Measurements from ENCODE around the gene DBN1.

The DBN1 gene

DNA sequence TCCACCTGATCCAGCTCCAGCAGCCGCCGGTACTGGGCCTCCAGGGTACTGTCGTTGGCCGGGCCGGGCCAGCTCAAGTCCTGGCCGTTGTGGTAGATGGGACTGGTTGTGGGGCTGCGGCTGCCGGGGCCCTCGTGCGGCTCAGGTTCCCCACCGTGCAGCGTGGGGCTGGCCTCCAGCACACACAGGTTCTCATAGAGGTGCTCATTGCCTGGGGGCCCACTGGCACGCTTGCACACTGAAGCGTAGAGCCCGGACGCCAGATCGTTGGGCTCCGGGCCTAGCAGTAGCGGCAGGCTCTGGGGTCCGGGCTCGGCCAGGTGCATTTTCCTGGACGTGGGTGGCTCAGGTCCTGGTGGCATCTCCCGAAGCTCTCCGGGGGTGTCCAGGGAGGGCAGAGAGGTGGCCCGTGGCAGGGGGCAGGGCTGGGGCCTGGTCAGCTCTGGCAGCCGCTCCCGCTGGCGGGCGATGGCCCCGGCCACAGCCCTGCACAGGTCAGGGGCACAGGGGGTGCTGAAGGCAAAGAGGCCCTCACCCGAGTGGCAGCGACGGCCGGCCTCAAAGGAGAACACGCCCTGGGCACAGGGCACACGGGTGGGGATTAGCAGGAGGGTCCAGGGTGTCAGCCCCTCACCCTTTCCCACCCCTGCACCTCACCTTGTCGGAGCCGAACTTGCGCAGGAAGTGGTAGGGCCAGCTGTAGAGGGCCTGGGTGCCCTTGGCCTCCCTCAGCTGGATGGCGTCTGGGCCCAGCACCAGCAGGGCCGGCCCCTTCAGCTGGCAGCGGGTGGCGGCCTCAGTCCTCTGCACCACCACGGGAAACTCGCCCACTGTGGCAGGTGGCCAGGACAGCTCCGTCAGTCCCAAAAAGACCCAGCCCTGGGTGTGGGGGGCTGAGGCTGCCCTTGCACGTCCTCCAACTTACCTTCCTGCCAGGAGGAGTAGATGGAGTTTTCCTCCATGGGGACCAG is 30.9 kb upstream of the DBN1 start:
- no peak for DNase-seq (ENCODE audit: low read depth)

GRCh38 chr5:177503351-177504085 is 30.1 kb upstream of the DBN1 start:
- no peak for DNase-seq (ENCODE audit: low read depth)

DNA sequence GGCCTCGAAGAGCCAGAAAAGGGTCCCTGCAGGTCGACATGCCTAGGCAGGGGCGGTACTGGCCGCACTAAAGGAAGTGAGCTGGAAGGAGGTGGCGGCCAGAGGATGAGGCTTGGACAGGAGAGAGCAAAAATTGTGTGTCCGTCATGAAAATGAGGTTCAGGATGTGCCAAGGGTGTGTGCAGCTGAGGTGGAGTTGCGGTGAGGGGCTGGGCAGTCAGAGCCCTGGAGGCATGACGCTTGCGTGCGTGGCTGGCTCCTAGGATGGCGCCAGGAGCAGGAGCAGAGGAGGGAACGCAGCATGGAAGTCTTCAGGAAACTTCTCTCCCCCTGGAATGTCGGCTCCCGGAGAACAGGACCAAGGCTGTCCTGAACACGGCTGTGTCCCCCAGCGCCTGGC is 29.5 kb upstream of the DBN1 start:
- DNase-seq (ENCODE audit: low read depth): no peak

DNA sequence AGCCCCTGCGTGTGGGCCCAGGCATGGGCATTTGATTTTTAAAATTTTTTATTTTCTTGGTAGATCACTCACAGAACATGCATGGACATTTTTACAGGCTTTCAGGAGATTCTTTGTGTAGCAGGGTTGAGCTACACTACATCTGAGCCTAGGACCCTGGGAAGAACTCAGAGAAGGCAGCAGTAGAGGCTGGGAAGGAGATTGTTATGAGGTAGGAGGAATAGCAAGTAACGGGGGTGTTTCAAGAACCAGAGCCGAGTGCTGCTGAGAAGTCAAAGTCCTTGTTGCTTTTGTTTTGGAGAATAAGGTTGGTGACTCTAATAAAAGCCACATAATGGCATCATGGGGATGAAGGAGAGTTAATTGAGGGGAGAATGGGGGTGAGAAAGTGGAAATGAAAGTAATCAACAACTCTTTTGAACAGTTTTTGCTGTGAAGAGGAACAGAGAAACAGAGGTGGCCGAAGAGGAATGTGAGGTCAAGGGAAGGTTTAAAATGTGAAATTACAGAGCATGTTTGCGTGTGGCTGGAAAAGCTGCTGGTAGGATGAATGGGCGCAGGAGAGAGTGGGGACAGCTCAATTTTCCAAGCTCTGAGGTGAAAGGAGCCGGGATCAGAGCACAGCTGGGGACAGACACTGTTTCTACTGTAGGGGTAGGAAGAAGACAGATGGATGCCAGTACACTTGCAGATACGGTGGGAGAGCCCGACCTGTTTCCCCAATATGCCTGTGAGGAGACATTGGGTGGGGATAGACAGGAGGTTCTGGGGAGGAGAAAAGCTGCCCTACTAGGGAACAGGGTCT is 28.6 kb upstream of the DBN1 start:
- DNase-seq (ENCODE audit: low read depth): no peak

DNA sequence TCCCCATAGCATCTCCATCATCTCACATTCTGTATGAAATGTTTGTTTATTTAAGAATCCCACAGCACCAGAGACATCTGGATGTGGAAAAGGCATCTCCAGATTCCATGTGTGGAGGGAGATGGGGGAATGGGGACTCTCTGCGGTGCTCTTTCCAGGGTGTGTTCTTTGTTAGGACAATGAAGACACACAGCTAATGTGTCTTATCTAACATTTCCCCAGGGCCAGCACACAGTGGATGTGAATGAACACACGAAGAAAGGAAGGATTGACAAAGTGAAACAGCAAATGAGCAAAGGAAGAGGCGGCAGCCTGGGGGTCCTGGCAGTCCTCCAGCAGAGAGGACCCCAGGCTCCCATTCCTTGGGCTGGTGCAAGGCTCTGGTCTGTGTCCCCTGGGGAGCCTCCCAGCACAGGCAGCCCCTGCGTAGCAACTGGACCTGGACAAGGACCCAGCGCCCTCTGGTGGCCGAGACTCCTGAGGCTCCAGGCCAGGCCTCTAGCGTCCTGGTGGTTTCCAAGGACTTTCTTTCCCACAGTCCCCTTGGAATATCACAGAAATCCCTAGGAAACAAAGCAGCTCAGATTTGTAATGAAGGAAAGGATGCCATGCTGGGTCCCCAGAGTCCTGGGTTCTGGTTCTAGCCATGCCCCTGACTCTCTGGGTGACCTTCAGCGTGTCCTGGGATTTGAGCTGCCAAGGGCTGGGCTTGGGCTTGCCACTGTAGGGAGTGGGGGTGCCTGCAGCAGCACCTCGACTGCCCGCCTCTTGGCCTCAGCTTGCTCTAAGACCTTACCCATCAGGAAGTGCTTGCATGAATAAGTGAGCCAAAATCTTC is 27.5 kb upstream of the DBN1 start:
- DNase-seq (ENCODE audit: low read depth): peak; percentile 72

DNA sequence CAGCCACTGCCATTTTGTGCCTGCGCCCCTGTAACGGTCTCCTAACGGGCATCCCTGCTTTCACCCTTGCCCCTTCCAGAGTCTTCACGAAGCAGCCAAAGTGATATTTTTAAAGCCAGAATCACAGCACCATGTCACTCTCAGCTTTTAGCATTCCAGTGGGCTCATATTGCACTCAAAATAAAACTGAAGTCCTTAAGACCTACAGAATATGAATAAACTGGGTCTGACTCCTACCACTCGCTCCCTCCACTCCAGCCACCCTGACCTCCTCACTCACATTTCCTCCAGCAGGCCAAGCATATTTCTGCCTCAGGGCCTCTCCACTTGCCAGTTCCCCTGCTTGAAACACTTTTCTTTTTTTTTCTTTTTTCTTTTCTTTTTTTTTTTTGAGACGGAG is 26.4 kb upstream of the DBN1 start:
- no peak for DNase-seq (ENCODE audit: low read depth)

- DNase-seq (ENCODE audit: low read depth): no peak
Measured at GRCh38 chr5:177498013-177498787, 24.8 kb upstream of the DBN1 start.

DNA sequence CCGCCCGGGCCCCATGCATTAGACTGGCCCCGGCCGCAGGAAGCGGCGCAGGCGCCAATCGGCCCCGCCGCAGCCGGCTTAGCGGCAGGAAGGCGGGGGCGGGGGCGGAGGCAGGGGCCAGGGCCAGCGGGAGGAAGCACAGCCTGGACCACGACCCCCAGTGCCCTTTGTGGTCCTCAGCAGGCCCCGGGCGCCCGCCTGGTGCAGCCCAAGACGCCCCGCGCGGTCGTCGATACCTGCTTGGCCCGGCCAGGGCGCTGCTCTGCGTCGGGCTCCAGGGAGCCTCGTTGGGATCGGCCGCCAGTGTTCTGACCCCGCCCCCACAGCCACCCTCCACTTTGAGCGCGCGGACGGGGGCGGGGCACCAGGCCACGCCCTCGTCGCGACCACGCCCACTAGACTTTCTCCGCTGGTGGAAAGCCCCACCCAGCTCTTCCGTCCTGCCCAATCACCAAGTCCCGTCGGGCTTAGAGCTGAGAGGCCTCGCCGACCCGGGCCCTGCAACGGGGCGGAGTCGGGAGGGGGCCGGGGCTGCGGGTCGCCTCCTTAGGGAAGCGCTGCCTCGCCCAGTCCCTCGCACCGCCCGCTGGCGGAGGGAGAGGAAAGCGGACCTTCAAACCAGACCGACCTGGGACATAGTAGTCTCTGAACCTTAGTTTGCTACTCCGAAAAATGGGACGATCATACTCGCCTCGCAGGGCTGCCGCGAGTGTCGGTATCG is 24.0 kb upstream of the DBN1 start, which contains the start of gene PDLIM7:
Gene PDLIM7 (minus strand): TSS at position 313 of the 721 bp plus-strand sequence. CDS start 1,092 bp downstream, outside the sequence.
- peak; percentile 86 for DNase-seq (ENCODE audit: low read depth)

DNA sequence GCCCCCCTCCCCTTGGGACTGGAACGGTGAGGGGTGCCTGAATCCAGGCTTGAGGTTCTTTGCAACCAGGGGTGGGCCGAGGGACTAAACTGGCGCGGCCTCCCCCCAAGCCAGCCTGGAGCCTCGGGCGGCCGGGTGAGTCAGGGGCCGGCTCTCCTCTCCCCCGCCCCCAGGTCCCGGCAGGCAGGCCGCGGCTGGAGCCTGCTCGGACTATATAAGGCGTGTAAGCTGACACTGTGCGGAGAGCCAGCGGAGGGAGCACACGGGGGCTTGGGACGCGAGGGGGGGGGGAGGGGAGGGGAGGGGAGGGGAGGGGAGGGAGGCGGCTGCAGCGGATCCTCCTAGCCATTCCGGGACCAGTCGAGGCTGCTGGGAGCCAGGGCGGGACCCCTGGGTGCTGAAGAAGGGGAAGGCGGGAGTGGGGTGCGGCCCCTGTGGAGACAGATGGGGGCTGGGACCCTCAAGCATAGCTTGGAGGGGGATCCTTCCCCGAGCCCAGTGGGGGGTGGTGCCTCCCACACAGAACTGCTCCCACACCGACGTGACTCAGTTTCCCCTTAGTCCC is 23.4 kb upstream of the DBN1 start:
- DNase-seq (ENCODE audit: low read depth): no peak

DNA sequence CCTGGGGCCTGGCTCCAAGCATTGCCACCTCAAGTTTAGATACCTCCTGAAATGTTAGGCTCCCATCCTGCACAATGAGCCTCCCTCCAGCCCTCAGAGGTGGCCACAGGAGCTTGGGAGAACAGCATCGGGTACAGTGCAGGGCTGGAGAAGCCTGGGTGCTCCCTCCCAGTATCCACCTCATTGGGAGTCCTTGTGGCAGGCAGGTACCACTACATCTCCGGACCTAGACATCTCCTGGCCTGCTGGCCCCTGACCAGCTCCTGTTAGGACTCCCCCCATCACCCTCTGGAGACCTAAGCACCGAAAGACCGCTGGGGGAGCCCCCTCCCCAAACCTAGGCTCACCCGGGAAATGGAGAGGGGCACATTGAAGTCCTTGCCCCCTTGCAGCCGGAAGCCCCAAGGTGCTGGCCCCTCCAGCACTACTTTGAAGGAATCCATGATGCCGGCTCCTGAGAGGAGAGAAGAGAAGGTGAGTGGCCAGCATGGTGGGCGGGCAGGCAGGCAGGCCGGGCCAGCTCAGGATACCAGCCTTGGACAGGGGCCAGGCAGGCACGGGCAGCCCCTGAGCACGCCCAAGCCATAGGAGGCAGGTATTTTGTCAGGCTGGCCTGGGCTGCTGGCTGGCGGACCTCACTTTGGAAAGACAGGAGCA is 22.8 kb upstream of the DBN1 start:
- no peak for DNase-seq (ENCODE audit: low read depth)

DNA sequence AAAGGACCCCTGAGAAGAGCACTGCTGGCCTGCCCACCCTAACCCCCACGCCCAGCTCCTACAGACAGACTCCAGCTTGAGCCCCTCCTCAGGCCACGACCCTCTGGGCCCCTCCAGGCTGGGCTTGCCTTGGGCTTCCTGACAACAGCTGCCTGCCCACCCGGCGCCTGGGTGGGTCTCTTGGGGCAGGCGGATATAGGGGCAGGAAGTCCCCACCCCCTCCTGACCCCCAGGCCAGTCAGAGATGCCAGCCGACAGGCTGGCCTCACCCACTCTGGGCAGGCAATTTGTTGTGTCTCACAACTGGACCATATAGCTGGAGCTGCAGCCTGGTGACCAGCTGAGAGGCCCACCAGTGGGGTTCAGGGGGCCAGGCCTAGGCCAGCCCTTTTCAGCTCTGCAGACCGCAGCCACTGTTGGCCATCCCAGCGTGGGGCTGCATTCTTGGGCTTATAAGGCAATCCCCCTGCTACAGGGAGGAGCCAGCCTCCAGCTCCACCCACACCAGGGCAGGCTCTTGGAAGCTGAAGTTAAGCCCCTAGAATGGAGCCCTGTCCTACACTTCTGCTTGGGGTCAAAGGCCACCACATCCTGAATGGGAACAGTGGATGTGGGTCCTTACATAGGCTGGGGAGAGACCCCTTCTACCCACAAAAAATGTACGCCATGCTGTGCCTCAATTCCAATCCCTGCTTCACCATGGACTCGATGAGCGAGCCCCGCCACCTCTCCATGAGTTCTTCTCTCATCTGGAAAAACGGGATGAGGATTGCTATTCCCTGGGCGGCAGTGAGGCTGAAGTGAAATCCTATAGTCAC is 22.0 kb upstream of the DBN1 start:
- no peak for DNase-seq (ENCODE audit: low read depth)

DNA sequence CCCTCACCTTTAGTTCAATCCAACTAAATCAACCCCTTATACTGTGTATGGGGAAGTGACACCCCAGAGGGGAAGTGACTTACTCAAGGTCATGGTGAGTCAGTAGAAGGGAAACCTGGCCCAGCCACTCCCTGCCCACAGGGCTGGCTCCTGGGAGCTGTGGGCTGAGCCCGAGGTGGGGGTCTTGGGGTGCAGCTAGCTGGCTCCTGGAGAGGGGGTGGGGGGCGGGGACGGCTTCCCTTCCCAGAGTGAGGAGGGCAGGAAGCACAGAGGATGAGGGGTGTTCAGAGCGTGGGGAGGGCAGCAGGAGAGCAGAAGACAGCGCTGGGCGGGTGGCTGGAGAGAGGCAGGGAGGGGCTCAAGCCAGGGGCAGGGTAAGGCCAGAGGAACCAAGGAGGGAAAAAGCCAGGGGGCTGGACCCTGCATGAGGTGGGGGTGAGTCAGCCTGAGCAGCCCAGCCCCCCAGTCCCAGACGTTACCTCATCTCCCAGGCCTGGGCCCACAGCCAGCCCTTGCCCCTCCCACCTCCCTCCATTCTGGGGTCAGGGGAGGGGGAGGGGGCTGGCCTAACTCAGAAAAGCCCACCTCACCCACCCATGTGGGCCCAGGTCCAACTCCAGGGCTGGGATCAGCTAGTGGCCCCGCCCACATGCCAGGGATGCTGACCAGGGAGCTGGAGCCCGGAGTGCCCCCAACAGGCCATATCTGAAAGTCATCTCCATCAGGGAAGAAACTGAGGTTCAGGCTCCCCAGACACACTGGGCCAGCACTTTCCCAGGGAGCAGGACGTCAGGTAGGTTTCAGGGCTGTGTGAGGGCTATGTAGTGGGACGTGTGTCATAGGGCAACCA is 21.1 kb upstream of the DBN1 start:
- DNase-seq (ENCODE audit: low read depth): no peak

DNA sequence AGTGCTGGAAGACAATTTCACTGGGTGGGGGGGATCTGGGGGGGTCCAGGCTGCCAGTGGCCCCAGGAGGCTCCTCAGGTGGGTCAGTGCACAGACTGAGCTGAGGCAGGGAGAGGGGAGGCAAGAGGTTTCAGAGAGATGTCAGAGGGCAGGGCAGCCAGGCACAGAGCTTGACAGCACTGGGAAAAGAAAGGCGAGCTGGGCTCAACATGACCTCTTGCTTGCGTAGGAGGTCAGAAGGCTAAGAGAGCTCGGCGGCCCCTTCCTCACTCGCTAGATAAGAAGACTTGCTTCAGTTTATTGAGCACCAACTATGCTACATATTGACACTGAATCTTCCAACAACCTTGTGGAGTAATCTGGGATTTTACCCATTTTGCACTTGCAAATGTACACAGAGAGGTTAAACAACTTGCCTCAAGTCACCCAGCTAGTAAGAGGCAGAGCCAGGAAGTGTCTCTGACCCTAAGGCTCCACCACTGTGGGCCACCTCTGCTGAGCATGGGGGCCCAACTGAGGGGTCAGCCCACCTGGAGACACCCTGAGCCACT is 20.4 kb upstream of the DBN1 start:
- no peak for DNase-seq (ENCODE audit: low read depth)

- no peak for DNase-seq (ENCODE audit: low read depth)
Measured at GRCh38 chr5:177492841-177493240, 19.4 kb upstream of the DBN1 start.

- DNase-seq (ENCODE audit: low read depth): no peak
Measured at GRCh38 chr5:177491983-177492746, 18.7 kb upstream of the DBN1 start.

- DNase-seq (ENCODE audit: low read depth): no peak
Measured at GRCh38 chr5:177491429-177491945, 18.1 kb upstream of the DBN1 start.
